Keratinocyte (primary cell): Measurements from ENCODE around the gene RAB30. TPM values are rescaled to one million over a fixed set of nuclear protein-coding genes. Genes with fewer than 3 reads are reported as not detected.

ENCODE experiments used
- DNase-seq: peaks from one replicate; pipeline ENCODE4 v3.0.0-alpha.2; 2011; ENCODE audit warnings: low read depth, missing footprints, low spot score
- FAIRE-seq: peaks from 2 replicates; lab custom pipeline; 2011; peaks lifted over from hg19 to GRCh38; lab: Jason Lieb, UNC
- H2AFZ ChIP-seq: 2 replicates; pipeline ENCODE4 v1.6.0; 2012; ENCODE audit warnings: low read length, control low read depth, inconsistent platforms; ENCODE audit not compliant: control insufficient read depth
- H3K27ac ChIP-seq: 2 replicates; pipeline ENCODE4 v1.5.1; 2011; ENCODE audit warnings: low read length; ENCODE audit not compliant: control insufficient read depth, insufficient read depth
- H3K27me3 ChIP-seq: 3 replicates; pipeline ENCODE4 v1.6.0; 2011; ENCODE audit warnings: low read length; ENCODE audit not compliant: control insufficient read depth, insufficient read depth; ENCODE audit errors: extremely low read depth
- H3K36me3 ChIP-seq, 2 experiments: 2 replicates in 1 of 2; 3 replicates in 1 of 2; pipeline ENCODE4 v1.5.1; 2011; ENCODE audit warnings: low read length in 2 of 2, mild to moderate bottlenecking in 1 of 2; ENCODE audit not compliant: control insufficient read depth in 2 of 2, insufficient read depth in 2 of 2; ENCODE audit errors: extremely low read depth in 1 of 2
- H3K4me1 ChIP-seq: 3 replicates; pipeline ENCODE4 v1.5.1; 2011; ENCODE audit warnings: low read length; ENCODE audit not compliant: control insufficient read depth, insufficient read depth; ENCODE audit errors: extremely low read depth
- H3K4me2 ChIP-seq: 3 replicates; pipeline ENCODE4 v1.6.0; 2011; ENCODE audit warnings: low read depth, low read length; ENCODE audit not compliant: control insufficient read depth, insufficient read depth; ENCODE audit errors: extremely low read depth
- H3K4me3 ChIP-seq, 3 experiments: fragments of 200-600 bp in 1 of 3; sonication (generic) in 1 of 3; 2 replicates in 2 of 3; 3 replicates in 1 of 3; pipeline ENCODE4 v1.5.1; 2011 to 2016; ENCODE audit warnings: low read length in 3 of 3, mild to moderate bottlenecking in 3 of 3, control low read depth in 2 of 3, inconsistent platforms in 1 of 3, low read depth in 1 of 3, mixed read lengths in 1 of 3, mixed run types in 1 of 3, moderate library complexity in 1 of 3; ENCODE audit not compliant: control insufficient read depth in 2 of 3, insufficient read depth in 2 of 3; ENCODE audit errors: extremely low read depth in 1 of 3
- H3K79me2 ChIP-seq: 2 replicates; pipeline ENCODE4 v1.6.0; 2012; ENCODE audit warnings: low read length; ENCODE audit not compliant: control insufficient read depth, insufficient read depth
- H3K9ac ChIP-seq: 3 replicates; pipeline ENCODE4 v1.6.0; 2011; ENCODE audit warnings: low read length; ENCODE audit not compliant: control insufficient read depth, insufficient read depth; ENCODE audit errors: extremely low read depth
- H3K9me1 ChIP-seq: 3 replicates; pipeline ENCODE4 v1.6.0; 2011; ENCODE audit warnings: low read length; ENCODE audit not compliant: control insufficient read depth, insufficient read depth; ENCODE audit errors: extremely low read depth
- H3K9me3 ChIP-seq: 2 replicates; pipeline ENCODE4 v1.5.1; 2012; ENCODE audit warnings: low read depth, low read length; ENCODE audit not compliant: control insufficient read depth
- H4K20me1 ChIP-seq: 3 replicates; pipeline ENCODE4 v1.6.0; 2011; ENCODE audit warnings: low read length; ENCODE audit not compliant: control insufficient read depth, insufficient read depth; ENCODE audit errors: extremely low read depth
- EZH2 ChIP-seq: IDR thresholded peaks from one replicate; pipeline ENCODE4 v1.6.1; 2012; ENCODE audit warnings: inconsistent platforms, mild to moderate bottlenecking, low read length, moderate library complexity
- dilution Hi-C: fragments of 300-500 bp; cut with MboI; formaldehyde crosslinking; loops from one replicate; pipeline ENCODE4 v1.7.0; 2020; ENCODE audit warnings: low sequenced_read_pairs; ENCODE audit not compliant: extremely low pct_ligation_motif_present
- polyA plus RNA-seq, 5 experiments: library from polyadenylated mRNA; depleted of rRNA in 3 of 5; stranded (reverse) in 3 of 5; stranded (forward) in 1 of 5; unstranded in 1 of 5; fragments of >200 nt; gene quantifications; 1 replicate in 1 of 5; 2 replicates in 3 of 5; 3 replicates in 1 of 5; pipeline versions ENCODE4 v1.2.1 to v1.2.3, GENCODE V29; 2011 to 2012; ENCODE audit warnings: missing spikeins in 2 of 5, low read depth in 1 of 5, low replicate concordance in 1 of 5
- TF ChIP-seq, protein P1 (sequence below), 3 experiments: IDR thresholded peaks in 1 of 3; conservative IDR thresholded peaks in 1 of 3; optimal IDR thresholded peaks in 1 of 3; 2 replicates in 2 of 3; 3 replicates in 1 of 3; pipeline versions ENCODE3 to v1.5.1; 2011; ENCODE audit warnings: low read length in 3 of 3, mild to moderate bottlenecking in 3 of 3, moderate library complexity in 2 of 3, control low read depth in 1 of 3, inconsistent platforms in 1 of 3; ENCODE audit not compliant: insufficient read depth in 2 of 3; ENCODE audit errors: extremely low read depth in 1 of 3

The RAB30 gene
- polyA plus RNA-seq, 1 donor (not counting 4 experiments of a cell fraction or from before 2014, with no cell fraction given), result 9.3 TPM

DNA sequence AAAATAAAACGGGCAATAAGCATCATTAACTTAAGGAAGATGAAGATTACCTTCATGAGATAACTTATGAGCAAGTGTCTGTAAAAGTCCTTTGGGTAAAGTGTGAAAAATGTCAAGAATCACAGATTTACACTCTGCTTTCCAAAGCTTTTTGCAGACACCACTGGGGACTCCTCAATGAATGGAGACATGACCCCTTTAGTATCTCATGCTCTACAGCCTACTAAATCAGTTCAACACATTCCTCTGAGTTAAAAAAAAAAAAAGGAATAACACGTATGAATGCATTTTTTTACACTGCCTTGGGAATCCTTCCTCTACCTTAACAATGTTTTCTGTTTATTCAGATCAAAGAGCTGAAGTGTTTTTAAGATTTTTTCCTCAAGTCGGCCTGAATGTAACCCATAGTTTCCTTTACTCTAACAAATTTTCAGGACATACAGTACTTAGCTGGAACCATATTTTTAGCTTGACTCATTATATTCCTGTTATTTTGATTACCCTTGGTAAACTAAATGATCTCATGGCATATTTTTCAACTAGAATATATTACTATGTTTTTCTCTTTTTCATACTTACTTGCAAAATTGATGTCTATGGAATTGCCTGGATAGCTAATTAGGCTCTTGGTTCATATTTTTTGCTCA, 25.9 kb upstream of the RAB30 start:
- dilution Hi-C loops, result no loop called here
- H3K27ac ChIP-seq, result no peak overlapping the region
- TF ChIP-seq, protein P1, sequence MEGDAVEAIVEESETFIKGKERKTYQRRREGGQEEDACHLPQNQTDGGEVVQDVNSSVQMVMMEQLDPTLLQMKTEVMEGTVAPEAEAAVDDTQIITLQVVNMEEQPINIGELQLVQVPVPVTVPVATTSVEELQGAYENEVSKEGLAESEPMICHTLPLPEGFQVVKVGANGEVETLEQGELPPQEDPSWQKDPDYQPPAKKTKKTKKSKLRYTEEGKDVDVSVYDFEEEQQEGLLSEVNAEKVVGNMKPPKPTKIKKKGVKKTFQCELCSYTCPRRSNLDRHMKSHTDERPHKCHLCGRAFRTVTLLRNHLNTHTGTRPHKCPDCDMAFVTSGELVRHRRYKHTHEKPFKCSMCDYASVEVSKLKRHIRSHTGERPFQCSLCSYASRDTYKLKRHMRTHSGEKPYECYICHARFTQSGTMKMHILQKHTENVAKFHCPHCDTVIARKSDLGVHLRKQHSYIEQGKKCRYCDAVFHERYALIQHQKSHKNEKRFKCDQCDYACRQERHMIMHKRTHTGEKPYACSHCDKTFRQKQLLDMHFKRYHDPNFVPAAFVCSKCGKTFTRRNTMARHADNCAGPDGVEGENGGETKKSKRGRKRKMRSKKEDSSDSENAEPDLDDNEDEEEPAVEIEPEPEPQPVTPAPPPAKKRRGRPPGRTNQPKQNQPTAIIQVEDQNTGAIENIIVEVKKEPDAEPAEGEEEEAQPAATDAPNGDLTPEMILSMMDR (optimal IDR thresholded peaks at IDR 0.05 in 1 of 3, IDR thresholded peaks at IDR 0.05 in 1 of 3, conservative IDR thresholded peaks at IDR 0.05 in 1 of 3; ENCODE audit: extremely low read depth in 1 of 3, insufficient read depth in 2 of 3, low read length in 3 of 3), result no peak
- no peak for TF ChIP-seq EZH2
- H3K4me3 ChIP-seq, result no peak overlapping the region
- H3K79me2 ChIP-seq, result no peaks in the 10 kb centered on the region
- no peak overlapping the region for H3K9ac ChIP-seq
- H2AFZ ChIP-seq, result no peak overlapping the region
- H3K36me3 ChIP-seq, result no peaks in the 10 kb centered on the region
- FAIRE-seq (no peak), DNase-seq (no peak)
- H3K9me1 ChIP-seq, result no peaks in the 10 kb centered on the region
- H3K27me3 ChIP-seq, result no peaks in the 10 kb centered on the region
- H3K9me3 ChIP-seq, result no peaks in the 10 kb centered on the region
- H3K4me1 ChIP-seq, result peaks cover 5% of the 10 kb centered on the region
- H3K4me2 ChIP-seq, result no peak overlapping the region
- no peaks in the 10 kb centered on the region for H4K20me1 ChIP-seq

DNA sequence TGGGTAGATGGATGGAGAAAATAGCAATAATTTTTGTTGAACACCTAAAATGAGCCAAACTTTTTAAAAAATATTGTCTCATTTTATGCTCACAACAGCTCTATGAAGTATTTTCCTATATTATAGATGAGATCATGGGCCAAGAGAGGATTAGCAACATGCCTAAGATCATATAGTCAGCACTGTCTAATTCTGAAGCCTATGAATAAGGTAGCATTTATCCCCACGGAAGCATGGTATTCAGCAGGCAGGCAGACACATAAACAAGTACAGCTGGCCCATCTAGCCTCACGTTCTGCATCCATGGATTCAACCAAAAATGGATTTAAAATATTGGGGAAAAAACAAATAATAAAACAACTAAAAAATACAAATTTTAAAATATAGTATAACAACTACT, 21.9 kb upstream of the RAB30 start:
- Histone ChIP-seq H3K27me3 (no peaks in the 10 kb centered on the region), H3K36me3 (no peaks in the 10 kb centered on the region), H3K4me3 (no peak overlapping the region), H4K20me1 (no peaks in the 10 kb centered on the region), H3K9me3 (no peaks in the 10 kb centered on the region), H3K79me2 (no peaks in the 10 kb centered on the region), H3K9ac (no peak overlapping the region), H3K4me1 (peaks cover 9% of the 10 kb centered on the region), H2AFZ (no peak overlapping the region), H3K9me1 (no peaks in the 10 kb centered on the region), H3K27ac (no peak overlapping the region), H3K4me2 (no peak overlapping the region)
- dilution Hi-C loops, result no loop called here
- no peak for DNase-seq
- FAIRE-seq, result no peak
- TF ChIP-seq EZH2, result no peak
- TF ChIP-seq, protein P1 (optimal IDR thresholded peaks at IDR 0.05 in 1 of 3, IDR thresholded peaks at IDR 0.05 in 1 of 3, conservative IDR thresholded peaks at IDR 0.05 in 1 of 3; ENCODE audit: extremely low read depth in 1 of 3, insufficient read depth in 2 of 3, low read length in 3 of 3), result no peak
